ENCODE measurements around the gene KRTAP10-11. TPM values are rescaled to one million over a fixed set of nuclear protein-coding genes. Genes with fewer than 3 reads are reported as not detected.
"Not testable (repeated sequence)": the region's sequence is repeated elsewhere in the genome, so short reads cannot be mapped to it uniquely, and the experiment has no call there.

Gene KRTAP10-11
- total and polyA plus RNA-seq, 5 experiments from 2014 or later, result not detected

- Mint-ChIP-seq H3K27me3 (no peaks in the 10 kb centered on the region), H3K4me1 (peaks cover 36 to 69% (median 59%) of the 10 kb centered on the region in 4 donors), H3K4me3 (peak overlapping the region in 3 of 10 donors; percentile 22 to 79 (median 30)), H3K36me3 (peaks cover 0 to 26% (median 17%) of the 10 kb centered on the region in 3 donors), H3K27ac (peak overlapping the region; percentile 40 to 98 (median 93)), H3K9me3 (peaks cover 14 to 38% (median 23%) of the 10 kb centered on the region in 9 donors)
- DNase-seq, result no peak
- POLR2A ChIA-PET, result interaction anchor here (2.7 kb wide), 1 partner anchor 41 kb away, joined by 11 read pairs; the partner anchor contains the start of gene KRTAP12-3
- no peak for ATAC-seq
Observed at GRCh38 chr21:44617071-44617501, 29.1 kb upstream of the KRTAP10-11 start.

DNA sequence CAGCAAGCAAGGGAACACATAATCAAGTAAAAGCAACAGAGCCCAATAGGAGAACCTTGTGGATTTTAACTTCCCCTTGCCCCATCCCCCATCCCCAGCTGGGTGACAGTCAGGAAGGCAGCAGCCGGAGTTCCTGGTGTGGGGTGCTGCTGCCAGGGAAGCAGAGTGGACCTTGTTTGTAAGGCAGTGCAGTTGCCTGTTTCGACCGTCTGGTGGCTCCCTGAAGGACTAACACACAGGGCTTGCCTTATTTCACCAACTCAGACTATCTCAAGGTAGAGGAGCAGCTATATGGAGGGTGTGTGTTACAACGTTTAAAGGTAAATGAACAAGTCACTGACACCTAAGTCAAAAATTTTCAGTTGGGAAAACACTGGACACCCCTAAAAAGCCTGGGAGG, 27.7 kb upstream of the KRTAP10-11 start:
- DNase-seq (no peak), ATAC-seq (peak; percentile 52 to 53)
- Mint-ChIP-seq H3K36me3 (peaks cover 0 to 40% (median 29%) of the 10 kb centered on the region in 3 donors), H3K9me3 (peaks cover 23 to 47% (median 37%) of the 10 kb centered on the region in 9 donors), H3K4me1 (peaks cover 34 to 59% (median 55%) of the 10 kb centered on the region in 4 donors), H3K27me3 (no peaks in the 10 kb centered on the region), H3K27ac (peak overlapping the region; percentile 93 to 98 (median 94)), H3K4me3 (peak overlapping the region; percentile 56 to 87 (median 72))
- POLR2A ChIA-PET, result interaction anchor here (0.6 to 2.4 kb wide), 12 partner anchors 10 to 108 kb away, joined by 3 to 19 read pairs (median 4); partner anchors contain the start of gene KRTAP12-3

- Mint-ChIP-seq H3K4me3 (peak overlapping the region; percentile 56 to 87 (median 72)), H3K27ac (peak overlapping the region; percentile 93 to 98 (median 94)), H3K36me3 (peaks cover 0 to 44% (median 33%) of the 10 kb centered on the region in 3 donors), H3K9me3 (peaks cover 24 to 51% (median 41%) of the 10 kb centered on the region in 9 donors), H3K27me3 (no peaks in the 10 kb centered on the region), H3K4me1 (peaks cover 34 to 59% (median 55%) of the 10 kb centered on the region in 4 donors)
- DNase-seq (peak in 9 of 10 donors; percentile 52 to 81 (median 65)), ATAC-seq (peak; percentile 98 to 99)
- POLR2A ChIA-PET, result interaction anchor here (0.6 to 2.4 kb wide), 12 partner anchors 10 to 109 kb away, joined by 3 to 19 read pairs (median 4); partner anchors contain the start of gene KRTAP12-3
Observed at GRCh38 chr21:44618909-44619308, 27.3 kb upstream of the KRTAP10-11 start.

- POLR2A ChIA-PET, result interaction anchor here (1.4 to 2.4 kb wide), 4 partner anchors 9 to 38 kb away, joined by 5 to 19 read pairs (median 6); partner anchors contain the start of gene KRTAP12-3
- Mint-ChIP-seq H3K36me3 (peaks cover 0 to 52% (median 43%) of the 10 kb centered on the region in 3 donors), H3K9me3 (peaks cover 25 to 60% (median 51%) of the 10 kb centered on the region in 9 donors), H3K4me1 (peaks cover 32 to 55% (median 49%) of the 10 kb centered on the region in 4 donors), H3K27me3 (peaks cover 0 to 2% (median 0%) of the 10 kb centered on the region in 5 donors), H3K27ac (peak overlapping the region; percentile 40 to 98 (median 94)), H3K4me3 (peak overlapping the region in 7 of 10 donors; percentile 36 to 87 (median 71))
- DNase-seq, result no peak
- no peak for ATAC-seq
Observed at GRCh38 chr21:44619886-44620285, 26.3 kb upstream of the KRTAP10-11 start.

DNA sequence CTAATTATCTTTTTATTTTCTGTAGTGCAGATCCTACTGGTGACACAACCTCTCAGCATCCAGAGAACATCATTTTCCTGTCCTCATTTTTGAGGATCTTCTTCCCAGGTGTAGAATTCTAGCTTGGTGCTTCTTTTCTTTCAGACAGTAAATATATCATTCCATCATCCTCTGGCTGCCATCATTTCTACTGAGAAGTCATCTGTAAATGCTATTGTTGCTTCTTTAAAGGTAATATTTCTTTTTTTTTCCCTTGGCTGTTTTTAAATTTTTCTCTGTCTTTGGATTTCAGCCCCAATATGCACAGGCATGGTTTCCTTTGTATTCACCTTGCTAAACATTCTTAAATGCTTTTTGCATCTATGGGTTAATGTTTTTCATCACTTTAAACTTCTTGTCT, 22.6 kb upstream of the KRTAP10-11 start:
- peaks cover 22 to 47% (median 39%) of the 10 kb centered on the region in 4 donors for H3K4me1 Mint-ChIP-seq
- ATAC-seq (no peak), DNase-seq (no peak)
- H3K4me3 Mint-ChIP-seq, result peak overlapping the region in 1 of 10 donors; percentile 13
- peaks cover 0 to 52% (median 43%) of the 10 kb centered on the region in 3 donors for H3K36me3 Mint-ChIP-seq
- peaks cover 25 to 63% (median 52%) of the 10 kb centered on the region in 9 donors for H3K9me3 Mint-ChIP-seq
- peaks cover 0 to 2% (median 0%) of the 10 kb centered on the region in 5 donors for H3K27me3 Mint-ChIP-seq
- POLR2A ChIA-PET, result no interaction called here
- H3K27ac Mint-ChIP-seq, result peak overlapping the region in 3 of 10 donors; percentile 6 to 29 (median 14)

- POLR2A ChIA-PET, result interaction anchor here (0.9 to 3.3 kb wide), 3 partner anchors 28 to 33 kb away, joined by 3 to 15 read pairs (median 4); partner anchors contain the start of gene KRTAP12-3
- DNase-seq, result peak in 1 of 10 donors; percentile 37
- Mint-ChIP-seq H3K36me3 (peaks cover 0 to 41% (median 36%) of the 10 kb centered on the region in 3 donors), H3K9me3 (peaks cover 17 to 57% (median 45%) of the 10 kb centered on the region in 9 donors), H3K4me3 (no peak overlapping the region), H3K27ac (peak overlapping the region in 4 of 10 donors; percentile 43 to 72 (median 50)), H3K4me1 (peaks cover 17 to 49% (median 39%) of the 10 kb centered on the region in 4 donors), H3K27me3 (peaks cover 0 to 2% (median 0%) of the 10 kb centered on the region in 5 donors)
- ATAC-seq, result no peak
Observed at GRCh38 chr21:44625756-44626155, 20.5 kb upstream of the KRTAP10-11 start.

- POLR2A ChIA-PET, result interaction anchor here (0.9 to 3.3 kb wide), 3 partner anchors 27 to 32 kb away, joined by 3 to 15 read pairs (median 4); partner anchors contain the start of gene KRTAP12-3
- peak in 3 of 10 donors; percentile 18 to 32 (median 32) for DNase-seq
- H3K36me3 Mint-ChIP-seq, result peaks cover 2 to 44% (median 39%) of the 10 kb centered on the region in 3 donors
- H3K27me3 Mint-ChIP-seq, result peaks cover 0 to 2% (median 0%) of the 10 kb centered on the region in 5 donors
- H3K27ac Mint-ChIP-seq, result peak overlapping the region in 6 of 10 donors; percentile 43 to 75 (median 58)
- peaks cover 21 to 52% (median 43%) of the 10 kb centered on the region in 4 donors for H3K4me1 Mint-ChIP-seq
- H3K4me3 Mint-ChIP-seq, result peak overlapping the region in 4 of 10 donors; percentile 28 to 65 (median 58)
- ATAC-seq, result no peak
- H3K9me3 Mint-ChIP-seq, result peaks cover 17 to 58% (median 46%) of the 10 kb centered on the region in 9 donors
Observed at GRCh38 chr21:44626262-44626661, 20.0 kb upstream of the KRTAP10-11 start.

DNA sequence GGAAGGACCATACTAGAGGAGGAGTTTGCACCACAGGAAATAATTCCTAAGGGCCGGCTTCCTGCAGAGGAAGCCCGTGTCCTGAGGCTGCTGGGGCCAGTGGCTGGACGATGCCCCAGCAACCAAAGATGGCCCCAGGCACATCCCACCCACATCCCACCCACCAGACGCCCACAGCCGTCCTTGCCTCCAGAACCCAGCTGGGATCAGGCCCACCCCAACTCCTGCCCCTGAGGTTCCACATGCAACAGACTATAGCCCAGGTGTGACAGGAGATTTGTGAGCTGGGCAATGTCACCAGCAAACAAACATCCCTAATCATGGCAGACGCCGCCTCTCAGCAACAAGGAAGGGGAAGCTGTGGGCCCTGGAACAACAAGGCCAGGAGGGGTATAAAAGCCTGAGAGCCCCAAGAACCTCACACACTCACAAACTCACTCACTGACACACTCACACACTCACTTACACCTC, 19.5 kb upstream of the KRTAP10-11 start, which contains the start of gene KRTAP10-9:
TSS of gene KRTAP10-9 (plus strand) at position 421 of the 471 bp plus-strand sequence. CDS start 79 bp downstream, outside the sequence.
- POLR2A ChIA-PET, result interaction anchor here (0.8 to 3.3 kb wide), 2 partner anchors 29 to 32 kb away, joined by 3 to 15 read pairs; partner anchors contain the start of gene KRTAP12-3
- peak within 1 kb of the TSS in 9 of 10 donors; percentile 41 to 81 (median 69) for H3K27ac Mint-ChIP-seq
- H3K27me3 Mint-ChIP-seq, result peaks cover 0 to 2% (median 0%) of the 10 kb centered on the region in 5 donors
- H3K36me3 Mint-ChIP-seq, result peaks cover 2 to 46% (median 41%) of the 10 kb centered on the region in 3 donors
- H3K9me3 Mint-ChIP-seq, result peaks cover 18 to 60% (median 49%) of the 10 kb centered on the region in 9 donors
- H3K4me3 Mint-ChIP-seq, result peak within 1 kb of the TSS in 4 of 10 donors; percentile 28 to 65 (median 58)
- ATAC-seq (no peak), DNase-seq (peak in 1 of 10 donors; percentile 21)
- H3K4me1 Mint-ChIP-seq, result peaks cover 22 to 53% (median 44%) of the 10 kb centered on the region in 4 donors

DNA sequence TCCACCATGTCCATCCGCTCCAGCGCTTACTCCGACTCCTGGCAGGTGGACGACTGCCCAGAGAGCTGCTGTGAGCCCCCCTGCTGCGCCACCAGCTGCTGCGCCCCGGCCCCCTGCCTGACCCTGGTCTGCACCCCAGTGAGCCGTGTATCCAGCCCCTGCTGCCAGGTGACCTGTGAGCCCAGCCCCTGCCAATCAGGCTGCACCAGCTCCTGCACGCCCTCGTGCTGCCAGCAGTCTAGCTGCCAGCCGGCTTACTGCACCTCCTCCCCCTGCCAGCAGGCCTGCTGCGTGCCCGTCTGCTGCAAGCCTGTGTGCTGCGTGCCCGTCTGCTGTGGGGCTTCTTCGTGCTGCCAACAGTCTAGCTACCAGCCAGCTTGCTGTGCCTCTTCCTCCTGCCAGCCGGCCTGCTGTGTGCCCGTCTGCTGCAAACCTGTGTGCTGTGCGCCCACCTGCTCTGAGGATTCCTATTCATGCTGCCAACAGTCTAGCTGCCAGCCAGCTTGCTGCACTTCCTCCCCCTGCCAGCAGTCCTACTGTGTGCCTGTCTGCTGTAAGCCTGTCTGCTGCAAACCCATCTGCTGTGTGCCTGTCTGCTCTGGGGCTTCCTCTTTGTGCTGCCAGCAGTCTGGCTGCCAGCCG, 18.9 kb upstream of the KRTAP10-11 start:
- H3K9me3 Mint-ChIP-seq, result peaks cover 17 to 60% (median 53%) of the 10 kb centered on the region in 9 donors

GRCh38 chr21:44627831-44628233, 18.4 kb upstream of the KRTAP10-11 start:
- H3K4me1 Mint-ChIP-seq, result peaks cover 22 to 53% (median 44%) of the 10 kb centered on the region in 4 donors
- peaks cover 13 to 60% (median 50%) of the 10 kb centered on the region in 9 donors for H3K9me3 Mint-ChIP-seq
- peaks cover 2 to 43% (median 41%) of the 10 kb centered on the region in 3 donors for H3K36me3 Mint-ChIP-seq
- DNase-seq, result peak in 1 of 10 donors; percentile 48
- not testable (repeated sequence) for ATAC-seq, H3K27me3 Mint-ChIP-seq, H3K4me3 Mint-ChIP-seq
- peak overlapping the region in 4 of 10 donors; percentile 41 to 81 (median 70) for H3K27ac Mint-ChIP-seq
- POLR2A ChIA-PET, result interaction anchor here (3.3 kb wide), 1 partner anchor 31 kb away, joined by 15 read pairs; the partner anchor contains the start of gene KRTAP12-3

More for the DNA sequence above, 18.9 kb upstream of the KRTAP10-11 start:
- peak overlapping the region in 1 of 10 donors; percentile 13 for H3K4me3 Mint-ChIP-seq
- not testable (repeated sequence) for DNase-seq, ATAC-seq, H3K27me3 Mint-ChIP-seq
- peak overlapping the region in 7 of 10 donors; percentile 31 to 81 (median 58) for H3K27ac Mint-ChIP-seq
- POLR2A ChIA-PET, result interaction anchor here (0.8 to 3.3 kb wide), 2 partner anchors 29 to 31 kb away, joined by 3 to 15 read pairs; partner anchors contain the start of gene KRTAP12-3
- peaks cover 2 to 48% (median 43%) of the 10 kb centered on the region in 3 donors for H3K36me3 Mint-ChIP-seq
- peaks cover 22 to 53% (median 44%) of the 10 kb centered on the region in 4 donors for H3K4me1 Mint-ChIP-seq

- POLR2A ChIA-PET, result interaction anchor here (0.9 kb wide), 1 partner anchor 10 kb away, joined by 5 read pairs; no protein-coding TSS in a partner anchor
- ATAC-seq, result no peak
- H3K27ac Mint-ChIP-seq, result peak overlapping the region in 7 of 10 donors; percentile 48 to 95 (median 80)
- H3K4me3 Mint-ChIP-seq, result peak overlapping the region in 5 of 10 donors; percentile 8 to 70 (median 24)
- peaks cover 0 to 2% (median 0%) of the 10 kb centered on the region in 5 donors for H3K27me3 Mint-ChIP-seq
- H3K9me3 Mint-ChIP-seq, result peaks cover 10 to 60% (median 49%) of the 10 kb centered on the region in 9 donors
- peaks cover 2 to 35% (median 33%) of the 10 kb centered on the region in 3 donors for H3K36me3 Mint-ChIP-seq
- peaks cover 21 to 53% (median 44%) of the 10 kb centered on the region in 4 donors for H3K4me1 Mint-ChIP-seq
- DNase-seq, result peak in 1 of 10 donors; percentile 36
Observed at GRCh38 chr21:44628707-44629391, 17.4 kb upstream of the KRTAP10-11 start.
